A673 (cell line): ENCODE results near the gene CDYL2. TPM values are rescaled to one million over a fixed set of nuclear protein-coding genes. Genes with fewer than 3 reads are reported as not detected.

ENCODE experiments used
- BruUV-seq: library from RNA; stranded (reverse); fragments of 400-500 nt; replicated peaks from 2 replicates; lab custom pipeline; 2021; lab: Mats Ljungman, UMichigan
- CTCF ChIA-PET: fragments of 300-600 bp; sonication (Branson Sonifier 250); formaldehyde crosslinking; loops from one replicate; lab custom pipeline; 2022; ENCODE audit warnings: antibody characterized with exemption; lab: Charles Lee
- POLR2A ChIA-PET: fragments of 300-600 bp; sonication (Branson Sonifier 250); formaldehyde crosslinking; loops from one replicate; lab custom pipeline; 2022; ENCODE audit warnings: antibody characterized with exemption; ENCODE audit not compliant: low non-redundant PET; lab: Charles Lee
- DNase-seq: peaks from one replicate; pipeline ENCODE4 v3.0.0-alpha.2; 2015; ENCODE audit warnings: low spot score
- H3K27ac ChIP-seq: fragments of 200-600 bp; sonication (generic); 2 replicates; pipeline ENCODE4 v1.5.1; 2016; ENCODE audit warnings: mixed run types, low read depth, mild to moderate bottlenecking, mixed read lengths, antibody characterized with exemption, low read length; ENCODE audit not compliant: poor library complexity, severe bottlenecking
- H3K27me3 ChIP-seq: fragments of 200-600 bp; sonication (generic); replicated peaks from 2 replicates; pipeline ENCODE4 v1.6.1; 2017; ENCODE audit warnings: mixed run types, low read depth, mild to moderate bottlenecking, mixed read lengths, antibody characterized with exemption, low read length; ENCODE audit not compliant: insufficient read depth, poor library complexity
- H3K36me3 ChIP-seq: fragments of 200-600 bp; sonication (generic); 2 replicates; pipeline ENCODE4 v1.6.1; 2016; ENCODE audit warnings: mixed run types, mild to moderate bottlenecking, mixed read lengths, antibody characterized with exemption, low read length; ENCODE audit not compliant: insufficient read depth, poor library complexity, severe bottlenecking
- H3K4me1 ChIP-seq: fragments of 200-600 bp; sonication (generic); 2 replicates; pipeline ENCODE4 v1.6.1; 2017; ENCODE audit warnings: mixed run types, mild to moderate bottlenecking, mixed read lengths, antibody characterized with exemption, low read length; ENCODE audit not compliant: insufficient read depth, poor library complexity, severe bottlenecking
- H3K4me3 ChIP-seq: fragments of 200-600 bp; sonication (generic); 2 replicates; pipeline ENCODE4 v1.5.1; 2016; ENCODE audit warnings: low read depth, mixed run types, mild to moderate bottlenecking, mixed read lengths, low read length; ENCODE audit not compliant: poor library complexity, severe bottlenecking
- H3K9me3 ChIP-seq: fragments of 200-600 bp; sonication (generic); 2 replicates; pipeline ENCODE4 v1.6.1; 2016; ENCODE audit warnings: mixed run types, low read depth, mild to moderate bottlenecking, mixed read lengths, antibody characterized with exemption, low read length; ENCODE audit not compliant: poor library complexity, severe bottlenecking
- EZH2 ChIP-seq: fragments of 200-600 bp; sonication (generic); IDR thresholded peaks from 2 replicates; pipeline ENCODE4 v1.6.1; 2017; ENCODE audit warnings: borderline replicate concordance, low read depth, mild to moderate bottlenecking, mixed read lengths, antibody characterized with exemption, low read length; ENCODE audit not compliant: poor library complexity, severe bottlenecking
- intact Hi-C: fragments of 100-400 bp; cut with micrococcal nuclease; formaldehyde crosslinking; loops from one replicate; pipeline ENCODE4 v1.10.0; 2022; ENCODE audit not compliant: unreplicated experiment
- total RNA-seq: library from RNA; stranded (reverse); gene quantifications from 2 replicates; pipeline ENCODE4 v1.2.3, GENCODE V29; 2021
- TF ChIP-seq, protein P1 (sequence below): fragments of 300-800, 200-600 bp; sonication (generic); conservative IDR thresholded peaks from 2 replicates; pipeline ENCODE4 v1.5.1; 2017; ENCODE audit warnings: low read depth, mild to moderate bottlenecking, antibody characterized with exemption, low read length, moderate library complexity, mixed read lengths

Gene CDYL2
- total RNA-seq, 1 experiment from 2014 or later: 0.64 TPM

DNA sequence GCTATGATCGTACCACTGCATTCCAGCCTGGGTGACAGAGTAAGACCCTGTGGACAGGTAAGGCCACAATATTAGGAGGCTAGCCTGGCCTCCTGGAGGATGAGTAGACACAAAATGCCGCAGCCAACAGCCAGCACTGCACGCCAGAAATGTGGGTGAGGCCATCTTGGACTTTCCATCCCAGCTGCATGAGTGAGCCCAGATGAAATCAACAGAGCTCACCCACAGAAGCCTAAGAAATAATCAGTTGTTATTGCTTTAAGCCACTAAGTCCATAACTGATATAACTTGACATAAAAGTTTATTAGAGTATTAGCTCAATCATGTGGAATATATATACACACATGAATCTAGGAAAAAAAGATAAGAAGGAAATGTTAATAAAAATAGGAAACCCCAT, 101.7 kb downstream of the CDYL2 start:
- ChIA-PET CTCF (no interaction called here), POLR2A (interaction anchor here (0.6 kb wide), 1 partner anchor 72 kb away, joined by 3 read pairs; no protein-coding TSS in a partner anchor)
- no peaks in the 10 kb centered on the region for H3K27me3 ChIP-seq
- H3K9me3 ChIP-seq: no peaks in the 10 kb centered on the region
- H3K36me3 ChIP-seq: no peaks in the 10 kb centered on the region
- TF ChIP-seq, protein P1, sequence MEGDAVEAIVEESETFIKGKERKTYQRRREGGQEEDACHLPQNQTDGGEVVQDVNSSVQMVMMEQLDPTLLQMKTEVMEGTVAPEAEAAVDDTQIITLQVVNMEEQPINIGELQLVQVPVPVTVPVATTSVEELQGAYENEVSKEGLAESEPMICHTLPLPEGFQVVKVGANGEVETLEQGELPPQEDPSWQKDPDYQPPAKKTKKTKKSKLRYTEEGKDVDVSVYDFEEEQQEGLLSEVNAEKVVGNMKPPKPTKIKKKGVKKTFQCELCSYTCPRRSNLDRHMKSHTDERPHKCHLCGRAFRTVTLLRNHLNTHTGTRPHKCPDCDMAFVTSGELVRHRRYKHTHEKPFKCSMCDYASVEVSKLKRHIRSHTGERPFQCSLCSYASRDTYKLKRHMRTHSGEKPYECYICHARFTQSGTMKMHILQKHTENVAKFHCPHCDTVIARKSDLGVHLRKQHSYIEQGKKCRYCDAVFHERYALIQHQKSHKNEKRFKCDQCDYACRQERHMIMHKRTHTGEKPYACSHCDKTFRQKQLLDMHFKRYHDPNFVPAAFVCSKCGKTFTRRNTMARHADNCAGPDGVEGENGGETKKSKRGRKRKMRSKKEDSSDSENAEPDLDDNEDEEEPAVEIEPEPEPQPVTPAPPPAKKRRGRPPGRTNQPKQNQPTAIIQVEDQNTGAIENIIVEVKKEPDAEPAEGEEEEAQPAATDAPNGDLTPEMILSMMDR: no peak
- H3K4me3 ChIP-seq: no peak overlapping the region
- H3K4me1 ChIP-seq: no peaks in the 10 kb centered on the region
- intact Hi-C loops: no loop called here
- BruUV-seq: no TSS peak
- DNase-seq: no peak
- H3K27ac ChIP-seq: no peak overlapping the region

DNA sequence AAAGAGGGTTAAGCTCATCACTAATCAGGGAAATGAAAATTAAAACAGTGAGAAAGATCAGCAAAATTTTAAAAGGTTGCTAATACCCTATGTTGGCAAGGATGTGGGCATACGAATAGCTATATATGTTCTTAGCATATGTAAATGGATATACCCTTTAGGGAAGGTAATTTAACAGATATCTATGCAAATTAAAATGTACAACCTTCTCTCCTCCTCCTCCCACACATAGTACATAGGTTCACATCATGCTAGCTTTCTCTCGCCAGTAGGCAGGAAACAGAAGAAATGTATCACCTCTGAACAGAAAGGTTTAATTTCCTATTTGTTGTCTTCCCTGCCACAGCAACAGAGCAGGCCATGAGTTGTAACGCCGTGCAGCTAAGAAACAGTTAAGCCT, 103.8 kb downstream of the CDYL2 start:
- POLR2A ChIA-PET: interaction anchor here (0.8 kb wide), 1 partner anchor 986 kb away, joined by 4 read pairs; no protein-coding TSS in a partner anchor
- no peak for TF ChIP-seq EZH2
- TF ChIP-seq, protein P1: no peak
- no peaks in the 10 kb centered on the region for H3K27me3 ChIP-seq
- H3K27ac ChIP-seq: no peak overlapping the region
- BruUV-seq: no TSS peak
- no peak overlapping the region for H3K4me3 ChIP-seq
- intact Hi-C loops: no loop called here
- no peak for DNase-seq
- CTCF ChIA-PET: no interaction called here
- H3K9me3 ChIP-seq: no peaks in the 10 kb centered on the region
- H3K36me3 ChIP-seq: no peaks in the 10 kb centered on the region
- no peaks in the 10 kb centered on the region for H3K4me1 ChIP-seq

DNA sequence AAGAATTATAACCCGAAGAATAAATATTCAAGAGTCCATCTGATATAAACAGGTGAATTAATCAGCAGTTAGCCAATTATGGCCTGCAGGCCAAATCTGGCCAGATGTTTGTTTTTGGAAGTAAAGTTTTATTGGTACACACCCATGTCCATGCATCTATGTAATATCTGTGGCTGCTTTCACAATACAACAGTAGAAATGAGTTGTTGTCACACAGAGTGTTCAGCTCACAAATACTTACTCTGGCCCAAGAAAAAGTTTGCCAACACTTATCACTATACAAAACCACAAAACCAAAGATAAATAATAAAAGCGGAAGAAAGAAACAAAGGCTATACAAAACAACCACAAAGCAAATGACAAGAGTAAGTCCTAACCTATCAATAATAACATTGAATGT, 109.4 kb downstream of the CDYL2 start:
- intact Hi-C loops: no loop called here
- no peak for DNase-seq
- no peak overlapping the region for H3K27ac ChIP-seq
- H3K4me1 ChIP-seq: no peaks in the 10 kb centered on the region
- no peaks in the 10 kb centered on the region for H3K27me3 ChIP-seq
- CTCF ChIA-PET: no interaction called here
- no peaks in the 10 kb centered on the region for H3K9me3 ChIP-seq
- BruUV-seq: no TSS peak
- H3K36me3 ChIP-seq: no peaks in the 10 kb centered on the region
- no peak for TF ChIP-seq EZH2
- TF ChIP-seq, protein P1: no peak
- no peak overlapping the region for H3K4me3 ChIP-seq
- POLR2A ChIA-PET: no interaction called here
